C4-2B (cell line): ENCODE data around the gene LIMS1.
"Not testable (repeated sequence)": the region's sequence is repeated elsewhere in the genome, so short reads cannot be mapped to it uniquely, and the experiment has no call there.

ENCODE experiments used
- CTCF ChIP-seq: fragments of 450-650 bp; conservative IDR thresholded peaks from 2 replicates; pipeline ENCODE4 v1.5.1; 2017; ENCODE audit warnings: mild to moderate bottlenecking
- ZFX ChIP-seq: fragments of 450-650 bp; IDR thresholded peaks from 2 replicates; pipeline ENCODE4 v1.6.1; 2017

GRCh38 chr2:108678198-108678651 is 144.0 kb downstream of the LIMS1 start:
- not testable (repeated sequence) for TF ChIP-seq CTCF, ZFX
